GM21423 (cell line): ENCODE data around the gene KIAA0930.
"Not testable (repeated sequence)": the region's sequence is repeated elsewhere in the genome, so short reads cannot be mapped to it uniquely, and the experiment has no call there.

Experiments used
- ATAC-seq: cut with Tn5 transposase; IDR thresholded peaks from one replicate; pipeline ENCODE4 v1.9.1; 2021; ENCODE audit warnings: mild to moderate bottlenecking, moderate library complexity; ENCODE audit not compliant: unreplicated experiment

Gene KIAA0930

GRCh38 chr22:45204819-45205218 is 35.9 kb downstream of the KIAA0930 start:
- ATAC-seq = no peak

GRCh38 chr22:45204241-45204640 is 36.5 kb downstream of the KIAA0930 start:
- ATAC-seq = no peak

GRCh38 chr22:45203150-45203951 is 37.3 kb downstream of the KIAA0930 start:
- no peak for ATAC-seq

GRCh38 chr22:45202333-45203149 is 38.2 kb downstream of the KIAA0930 start:
- ATAC-seq = no peak

GRCh38 chr22:45201678-45202332 is 38.9 kb downstream of the KIAA0930 start:
- no peak for ATAC-seq

GRCh38 chr22:45200860-45201511 is 39.7 kb downstream of the KIAA0930 start:
- no peak for ATAC-seq

- no peak for ATAC-seq
These were observed 40.5 kb downstream of the KIAA0930 start for GRCh38 chr22:45200230-45200629.

- ATAC-seq = no peak
These were observed 41.0 kb downstream of the KIAA0930 start for GRCh38 chr22:45199723-45200122.

GRCh38 chr22:45198463-45198795 is 42.3 kb downstream of the KIAA0930 start:
- no peak for ATAC-seq

GRCh38 chr22:45197606-45198462 is 42.9 kb downstream of the KIAA0930 start:
- ATAC-seq = no peak

GRCh38 chr22:45196926-45197605 is 43.6 kb downstream of the KIAA0930 start:
- no peak for ATAC-seq

GRCh38 chr22:45196308-45196707 is 44.4 kb downstream of the KIAA0930 start:
- no peak for ATAC-seq

- no peak for ATAC-seq
These were observed 45.1 kb downstream of the KIAA0930 start for GRCh38 chr22:45195616-45196015.

- ATAC-seq = no peak
These were observed 46.0 kb downstream of the KIAA0930 start for GRCh38 chr22:45194686-45195085.

GRCh38 chr22:45192701-45193187 is 48.0 kb downstream of the KIAA0930 start:
- ATAC-seq = no peak

- not testable (repeated sequence) for ATAC-seq
These were observed 48.9 kb downstream of the KIAA0930 start for GRCh38 chr22:45191746-45192145.

GRCh38 chr22:45190202-45190872 is 50.4 kb downstream of the KIAA0930 start:
- ATAC-seq = no peak

- ATAC-seq = no peak
These were observed 51.9 kb downstream of the KIAA0930 start for GRCh38 chr22:45188779-45189178.

GRCh38 chr22:45187891-45188290 is 52.8 kb downstream of the KIAA0930 start:
- ATAC-seq = no peak
